Large intestine (tissue), 3 donors: Measurements from ENCODE around the gene CENPT. TPM values are rescaled to one million over a fixed set of nuclear protein-coding genes. Genes with fewer than 3 reads are reported as not detected.
A peak's percentile ranks its signal among the peaks of the same experiment; 100 is the strongest.
"Not testable (repeated sequence)": the region's sequence is repeated elsewhere in the genome, so short reads cannot be mapped to it uniquely, and the experiment has no call there.

Source experiments
- DNase-seq, 2 donors: peaks; one replicate each; pipeline versions ENCODE4 v3.0.0 to v3.0.0-alpha.2; 2013
- H3K27ac ChIP-seq: one replicate; pipeline ENCODE4 v1.5.1; 2013; ENCODE audit warnings: low read length
- H3K27me3 ChIP-seq: 2 replicates; pipeline ENCODE4 v1.6.1; 2013; ENCODE audit warnings: low read length; ENCODE audit not compliant: control insufficient read depth, insufficient read depth
- H3K36me3 ChIP-seq: 2 replicates; pipeline ENCODE4 v1.6.1; 2013; ENCODE audit warnings: low read length; ENCODE audit not compliant: control insufficient read depth, insufficient read depth
- H3K4me1 ChIP-seq: one replicate; pipeline ENCODE4 v1.6.1; 2013; ENCODE audit warnings: low read length; ENCODE audit not compliant: control insufficient read depth, insufficient read depth
- H3K4me3 ChIP-seq: one replicate; pipeline ENCODE4 v1.5.1; 2013; ENCODE audit warnings: low read length
- H3K9me3 ChIP-seq: one replicate; pipeline ENCODE4 v1.6.1; 2013; ENCODE audit warnings: mild to moderate bottlenecking, low read depth, low read length, moderate library complexity; ENCODE audit not compliant: control insufficient read depth
- WGBS: methylation state at CpG from one replicate; pipeline ENCODE4 v1.1.5; 2013; ENCODE audit warnings: low lambda C conversion rate; ENCODE audit not compliant: insufficient coverage; 5-methylcytosine and 5-hydroxymethylcytosine counted together
- polyA plus RNA-seq: library from polyadenylated mRNA; unstranded; fragments of 120-200 nt; gene quantifications from one replicate; pipeline ENCODE4 v1.2.1, GENCODE V29; 2013

CENPT gene
- polyA plus RNA-seq, 1 donor: 58.1 TPM

- Histone ChIP-seq H3K27ac (no peak overlapping the region), H3K27me3 (no peaks in the 10 kb centered on the region), H3K36me3 (peaks cover 74% of the 10 kb centered on the region), H3K4me1 (no peaks in the 10 kb centered on the region), H3K4me3 (no peak overlapping the region), H3K9me3 (no peaks in the 10 kb centered on the region)
- WGBS: no CpG with 5 or more reads among the region's 2 CpGs
- DNase-seq: no peak
Measured at GRCh38 chr16:67864594-67864993, 17.1 kb upstream of the CENPT start.

GRCh38 chr16:67864044-67864443, 16.6 kb upstream of the CENPT start:
- not testable (repeated sequence) for H3K27ac ChIP-seq, H3K4me3 ChIP-seq, H3K4me1 ChIP-seq, DNase-seq, H3K9me3 ChIP-seq, H3K27me3 ChIP-seq
- WGBS: no CpG with 5 or more reads among the region's 6 CpGs
- peaks cover 74% of the 10 kb centered on the region for H3K36me3 ChIP-seq

- peaks cover 12% of the 10 kb centered on the region for H3K4me1 ChIP-seq
- H3K27me3 ChIP-seq: no peaks in the 10 kb centered on the region
- DNase-seq: no peak
- WGBS: no CpG with 5 or more reads among the region's 11 CpGs
- peaks cover 63% of the 10 kb centered on the region for H3K36me3 ChIP-seq
- no peak overlapping the region for H3K27ac ChIP-seq
- no peak overlapping the region for H3K4me3 ChIP-seq
- H3K9me3 ChIP-seq: no peaks in the 10 kb centered on the region
Measured at GRCh38 chr16:67862623-67863583, 15.4 kb upstream of the CENPT start.

- Histone ChIP-seq H3K27me3 (no peaks in the 10 kb centered on the region), H3K27ac (no peak overlapping the region), H3K4me3 (no peak overlapping the region), H3K9me3 (no peaks in the 10 kb centered on the region), H3K4me1 (peaks cover 21% of the 10 kb centered on the region), H3K36me3 (peaks cover 53% of the 10 kb centered on the region)
- DNase-seq: no peak
- WGBS: 60% methylated on average over 1 of the region's 6 CpGs
Measured at GRCh38 chr16:67861877-67862276, 14.4 kb upstream of the CENPT start.

GRCh38 chr16:67860589-67861398, 13.3 kb upstream of the CENPT start:
- no peak for DNase-seq
- Histone ChIP-seq H3K4me3 (no peak overlapping the region), H3K27me3 (no peaks in the 10 kb centered on the region), H3K4me1 (peaks cover 28% of the 10 kb centered on the region), H3K9me3 (no peaks in the 10 kb centered on the region), H3K27ac (no peak overlapping the region), H3K36me3 (peaks cover 44% of the 10 kb centered on the region)
- no CpG with 5 or more reads among the region's 8 CpGs for WGBS

- no peaks in the 10 kb centered on the region for H3K9me3 ChIP-seq
- WGBS: no CpG with 5 or more reads among the region's 4 CpGs
- H3K36me3 ChIP-seq: peaks cover 31% of the 10 kb centered on the region
- H3K27me3 ChIP-seq: no peaks in the 10 kb centered on the region
- H3K4me3 ChIP-seq: no peak overlapping the region
- peak overlapping the region; percentile 77 for H3K27ac ChIP-seq
- DNase-seq: peak; percentile 54 to 75
- H3K4me1 ChIP-seq: peaks cover 33% of the 10 kb centered on the region
Measured at GRCh38 chr16:67858500-67858899, 11.0 kb upstream of the CENPT start.

GRCh38 chr16:67857547-67858233, 10.2 kb upstream of the CENPT start:
- Histone ChIP-seq H3K4me3 (no peak overlapping the region), H3K27me3 (no peaks in the 10 kb centered on the region), H3K27ac (peak overlapping the region; percentile 77), H3K4me1 (peaks cover 33% of the 10 kb centered on the region), H3K9me3 (no peaks in the 10 kb centered on the region), H3K36me3 (peaks cover 26% of the 10 kb centered on the region)
- WGBS: no CpG with 5 or more reads among the region's 3 CpGs
- DNase-seq: peak; percentile 94 to 97

GRCh38 chr16:67856927-67857546, 9.5 kb upstream of the CENPT start:
- no CpG with 5 or more reads among the region's 5 CpGs for WGBS

GRCh38 chr16:67855789-67856188, 8.3 kb upstream of the CENPT start:
- no peaks in the 10 kb centered on the region for H3K9me3 ChIP-seq
- WGBS: no CpG with 5 or more reads among the region's 10 CpGs
- H3K27ac ChIP-seq: no peak overlapping the region
- no peak for DNase-seq
- H3K27me3 ChIP-seq: no peaks in the 10 kb centered on the region
- H3K4me3 ChIP-seq: no peak overlapping the region
- H3K4me1 ChIP-seq: peaks cover 33% of the 10 kb centered on the region
- H3K36me3 ChIP-seq: peaks cover 15% of the 10 kb centered on the region

More at GRCh38 chr16:67856927-67857546, 9.5 kb upstream of the CENPT start:
- H3K27ac ChIP-seq: peak overlapping the region; percentile 68
- no peak overlapping the region for H3K4me3 ChIP-seq
- no peak for DNase-seq
- no peaks in the 10 kb centered on the region for H3K27me3 ChIP-seq
- H3K9me3 ChIP-seq: no peaks in the 10 kb centered on the region
- peaks cover 33% of the 10 kb centered on the region for H3K4me1 ChIP-seq
- peaks cover 25% of the 10 kb centered on the region for H3K36me3 ChIP-seq
